GM15510 (cell line): ENCODE results near the gene PTPRJ.

Experiments used
- POLR2A ChIP-seq: IDR thresholded peaks from 3 replicates; pipeline ENCODE4 v1.6.1; 2011; ENCODE audit warnings: borderline replicate concordance; ENCODE audit not compliant: insufficient read length; ENCODE audit errors: extremely low read depth

The PTPRJ gene

DNA sequence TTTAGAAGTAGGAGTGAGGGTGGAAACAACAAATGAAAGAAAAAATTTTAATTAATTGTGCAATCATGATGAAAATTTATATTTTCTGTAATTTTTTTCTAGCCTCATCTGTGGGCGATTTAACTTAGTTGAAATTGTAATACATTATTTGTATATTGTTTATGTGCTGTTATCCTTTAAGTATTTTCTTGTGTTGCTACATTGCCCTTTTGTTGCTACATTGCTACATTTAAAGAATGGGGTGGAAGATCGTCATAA lies 130.1 kb downstream of the PTPRJ start:
- no peak for TF ChIP-seq POLR2A

DNA sequence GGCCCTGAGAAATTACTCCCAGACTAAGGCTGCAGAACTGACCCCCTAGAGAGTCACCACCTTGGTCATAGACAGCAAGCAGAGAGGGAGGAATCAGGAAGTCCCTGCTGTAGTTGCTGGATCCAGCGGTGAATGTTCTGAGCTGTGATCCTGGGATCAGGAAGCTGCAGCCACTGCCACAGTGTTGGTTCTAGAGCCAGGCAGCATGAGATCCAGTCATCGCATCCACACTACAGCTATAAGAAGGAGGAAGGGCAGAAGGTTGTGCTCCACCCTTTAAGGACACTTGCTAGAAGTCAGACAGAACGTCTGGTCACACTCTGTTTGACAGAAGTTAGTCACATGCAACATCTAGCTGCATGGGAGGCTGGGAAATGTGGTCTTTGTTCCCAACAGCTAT lies 131.5 kb downstream of the PTPRJ start:
- no peak for TF ChIP-seq POLR2A

DNA sequence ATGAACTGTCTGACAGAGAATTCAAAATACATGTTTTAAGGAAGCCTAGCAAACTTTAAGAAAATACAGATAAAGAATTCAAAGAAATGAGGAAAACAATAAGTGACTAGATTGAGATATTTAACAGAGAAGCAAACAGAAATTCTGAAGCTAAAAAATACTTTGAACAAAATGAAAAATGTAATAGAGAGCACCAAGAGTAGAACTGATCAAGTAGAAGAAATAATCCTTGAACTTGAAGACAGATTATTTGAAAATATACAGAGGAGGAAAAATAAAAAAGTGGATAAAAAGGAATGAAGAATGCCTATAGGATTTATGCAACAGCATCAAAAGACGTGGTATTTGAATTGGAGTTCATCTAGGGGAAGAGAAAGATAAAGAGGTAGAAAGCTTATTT lies 134.4 kb downstream of the PTPRJ start:
- TF ChIP-seq POLR2A: no peak

DNA sequence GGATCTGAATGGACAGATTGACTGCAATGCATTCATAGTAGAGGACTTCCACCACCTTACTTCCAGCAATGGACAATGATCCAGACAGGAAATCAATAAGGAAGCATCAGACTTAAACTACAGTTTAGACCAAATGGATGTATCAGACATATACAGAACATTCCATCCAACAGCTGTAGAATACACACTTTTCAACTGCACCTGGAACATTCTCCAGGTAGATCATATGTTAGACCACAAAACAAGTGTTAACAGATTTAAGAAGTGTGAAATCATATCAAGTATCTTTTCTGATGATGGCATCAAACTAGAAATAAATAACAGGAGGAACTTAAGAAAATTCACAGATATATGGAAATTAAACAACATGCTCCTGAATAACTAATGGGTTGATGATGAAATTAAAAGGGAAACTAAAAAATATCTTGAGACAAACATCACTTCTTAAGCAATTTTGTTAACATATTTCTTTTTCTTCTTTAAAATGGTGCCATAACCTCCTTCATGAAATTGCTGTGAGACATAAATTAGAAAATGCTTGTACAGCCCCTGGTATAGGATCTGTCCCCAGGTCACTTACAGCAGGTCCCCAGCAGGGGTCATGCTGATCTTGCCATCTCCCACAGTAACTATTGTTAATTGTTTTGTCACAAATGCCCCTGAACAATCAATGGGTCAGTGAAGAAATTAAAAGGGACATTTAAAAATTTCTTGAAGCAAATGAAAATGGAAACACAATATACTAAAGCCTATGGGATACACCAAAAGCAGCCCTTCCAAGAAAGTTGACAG lies 136.3 kb downstream of the PTPRJ start:
- TF ChIP-seq POLR2A: no peak

DNA sequence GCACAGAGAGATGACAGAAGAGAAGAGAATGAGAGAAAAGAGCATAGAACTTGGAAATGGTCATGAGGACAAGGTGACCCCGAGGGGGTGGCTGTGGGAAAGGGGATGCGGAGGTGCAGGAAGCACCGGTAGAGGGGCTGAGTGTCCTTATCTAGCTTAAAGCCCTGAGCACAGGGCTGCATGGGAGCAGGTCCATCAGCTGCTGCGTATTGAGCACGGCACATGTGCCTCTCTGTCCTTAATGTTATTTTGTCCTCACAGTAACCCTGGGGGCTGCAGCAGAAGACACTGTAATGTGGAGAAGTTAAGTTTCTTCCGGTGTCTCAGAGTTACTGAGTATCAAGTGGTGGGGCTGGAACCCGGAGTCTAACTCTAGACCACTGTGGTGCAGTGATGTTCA lies 141.9 kb downstream of the PTPRJ start:
- TF ChIP-seq POLR2A: no peak

DNA sequence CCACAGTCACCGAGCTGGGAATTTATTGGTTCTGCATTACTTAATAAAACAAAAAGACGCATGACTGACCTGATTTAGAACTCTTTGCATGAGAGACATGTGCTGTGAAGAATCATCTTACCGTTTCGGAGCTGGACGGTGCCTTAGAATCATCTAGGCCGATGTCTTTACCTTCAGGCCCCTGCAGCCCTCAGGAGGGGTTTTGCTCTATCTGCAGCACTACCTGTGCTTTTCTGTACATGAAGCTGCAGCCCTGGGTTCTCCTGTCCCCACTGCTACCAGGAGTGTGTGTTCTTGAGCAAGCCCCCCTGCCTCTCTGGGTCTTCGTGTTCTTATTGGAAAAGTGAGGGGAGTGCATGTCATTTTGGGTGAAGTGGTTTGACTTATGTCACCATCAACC lies 142.3 kb downstream of the PTPRJ start:
- TF ChIP-seq POLR2A: no peak

DNA sequence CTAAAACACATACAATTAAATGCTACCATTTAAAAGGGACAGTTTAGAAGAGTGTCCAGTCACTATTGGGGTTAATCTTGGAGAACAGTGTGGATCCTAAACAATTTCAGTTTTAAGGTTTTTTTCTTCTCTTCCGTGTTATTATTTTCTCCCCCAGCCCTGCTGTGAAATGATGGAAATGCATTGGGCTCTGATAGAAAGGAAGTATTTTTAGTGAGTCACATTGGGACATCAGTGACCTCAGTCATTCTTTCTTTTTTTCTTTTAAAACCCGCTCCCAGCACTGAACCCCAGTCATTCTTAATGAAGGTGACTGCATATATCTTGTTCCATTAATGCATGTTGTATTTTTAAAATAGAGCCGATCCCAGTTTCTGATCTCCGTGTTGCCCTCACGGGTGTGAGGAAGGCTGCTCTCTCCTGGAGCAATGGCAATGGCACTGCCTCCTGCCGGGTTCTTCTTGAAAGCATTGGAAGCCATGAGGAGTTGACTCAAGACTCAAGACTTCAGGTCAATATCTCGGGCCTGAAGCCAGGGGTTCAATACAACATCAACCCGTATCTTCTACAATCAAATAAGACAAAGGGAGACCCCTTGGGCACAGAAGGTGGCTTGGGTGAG lies 143.0 kb downstream of the PTPRJ start:
- TF ChIP-seq POLR2A: no peak

DNA sequence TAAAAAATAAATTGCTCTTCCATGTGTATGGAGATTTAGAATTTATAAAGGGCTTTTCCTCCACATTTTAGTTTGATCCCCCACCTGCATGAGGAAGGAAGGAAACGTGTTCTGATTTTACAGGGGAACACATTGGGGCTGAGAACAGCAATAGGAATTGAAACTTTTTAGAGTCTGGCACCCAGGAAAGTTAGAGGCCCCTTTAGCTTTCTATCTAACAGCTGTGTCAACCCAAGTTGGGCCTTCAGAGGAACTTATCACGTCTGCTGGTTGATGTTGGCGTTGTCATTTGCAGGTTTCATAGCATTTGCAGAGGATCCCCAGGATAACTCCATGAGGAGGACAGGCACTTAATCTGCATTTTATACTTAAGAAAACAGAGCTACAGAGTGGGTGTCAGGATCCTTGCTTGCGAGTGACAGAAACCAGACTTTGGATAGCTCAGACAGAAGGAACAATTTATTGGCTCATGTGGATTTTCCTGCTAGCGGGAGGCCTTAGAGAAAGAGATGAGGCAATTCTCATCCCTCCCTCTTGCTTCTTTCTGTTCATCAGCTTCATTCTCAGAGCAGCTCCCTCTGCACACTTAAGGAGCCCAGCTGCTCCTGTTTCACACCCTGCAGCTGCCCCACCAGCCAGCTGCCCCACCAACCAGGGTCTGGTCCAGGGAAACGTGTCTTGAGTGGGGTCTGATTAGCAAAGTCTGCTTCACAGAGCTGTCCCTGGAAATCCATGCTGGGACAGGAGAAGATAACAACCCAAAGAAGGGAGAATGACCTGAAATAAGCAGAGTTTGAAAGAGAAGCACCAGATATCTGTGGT lies 143.8 kb downstream of the PTPRJ start:
- TF ChIP-seq POLR2A: no peak

DNA sequence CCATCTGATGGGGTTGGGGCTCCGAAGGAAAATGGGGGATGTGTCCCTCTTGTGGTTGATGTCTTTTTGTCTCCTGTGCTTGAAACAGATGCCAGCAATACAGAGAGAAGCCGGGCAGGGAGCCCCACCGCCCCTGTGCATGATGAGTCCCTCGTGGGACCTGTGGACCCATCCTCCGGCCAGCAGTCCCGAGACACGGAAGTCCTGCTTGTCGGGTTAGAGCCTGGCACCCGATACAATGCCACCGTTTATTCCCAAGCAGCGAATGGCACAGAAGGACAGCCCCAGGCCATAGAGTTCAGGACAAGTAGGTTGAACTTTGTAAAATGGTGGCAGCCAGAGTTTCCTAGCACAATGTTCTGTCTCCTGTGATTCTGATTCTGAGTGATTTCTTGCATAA lies 144.5 kb downstream of the PTPRJ start:
- no peak for TF ChIP-seq POLR2A

DNA sequence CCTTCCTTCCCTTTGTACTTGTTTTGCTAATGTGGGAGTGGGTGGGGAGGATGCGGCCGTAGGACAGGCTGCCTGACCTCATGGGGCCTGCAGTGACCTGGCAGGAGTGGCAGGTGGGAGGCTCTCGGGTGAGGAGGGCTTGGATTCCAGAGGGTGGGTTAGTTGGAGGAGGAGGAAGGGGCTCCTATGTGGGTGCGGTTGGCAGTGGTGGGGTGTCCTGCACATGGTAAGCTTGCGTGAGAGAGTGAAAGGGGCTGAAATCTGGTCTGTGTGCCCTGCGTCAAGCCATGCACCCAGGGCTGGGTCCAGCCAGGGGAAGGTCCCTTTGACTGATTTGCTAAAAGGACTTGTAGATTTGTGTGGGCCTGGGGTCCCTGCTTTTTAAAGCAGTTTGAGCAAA lies 145.5 kb downstream of the PTPRJ start:
- no peak for TF ChIP-seq POLR2A

DNA sequence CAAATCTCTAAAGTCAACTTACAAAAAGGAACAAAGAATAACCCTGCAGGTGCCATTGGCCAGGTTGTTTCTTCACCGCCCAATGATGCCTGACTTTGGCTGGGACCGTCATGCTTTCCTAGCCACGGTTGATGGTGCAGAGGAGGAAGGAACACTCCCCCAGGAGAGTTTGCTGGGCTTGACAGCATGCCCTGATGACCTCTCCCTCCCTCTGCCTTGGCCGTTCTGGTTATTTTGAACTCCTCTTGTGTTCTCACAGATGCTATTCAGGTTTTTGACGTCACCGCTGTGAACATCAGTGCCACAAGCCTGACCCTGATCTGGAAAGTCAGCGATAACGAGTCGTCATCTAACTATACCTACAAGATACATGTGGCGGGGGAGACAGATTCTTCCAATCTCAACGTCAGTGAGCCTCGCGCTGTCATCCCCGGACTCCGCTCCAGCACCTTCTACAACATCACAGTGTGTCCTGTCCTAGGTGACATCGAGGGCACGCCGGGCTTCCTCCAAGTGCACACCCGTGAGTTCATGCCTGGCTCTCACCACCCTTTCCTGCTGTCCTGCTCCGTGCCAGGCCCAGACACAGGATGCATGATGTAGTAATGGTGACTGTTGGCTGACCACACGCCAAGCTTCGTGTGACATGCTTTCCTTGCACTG lies 147.3 kb downstream of the PTPRJ start:
- TF ChIP-seq POLR2A: no peak

GRCh38 chr11:48129697-48130395 lies 149.5 kb downstream of the PTPRJ start:
- no peak for TF ChIP-seq POLR2A

GRCh38 chr11:48134221-48134922 lies 154.0 kb downstream of the PTPRJ start:
- no peak for TF ChIP-seq POLR2A

DNA sequence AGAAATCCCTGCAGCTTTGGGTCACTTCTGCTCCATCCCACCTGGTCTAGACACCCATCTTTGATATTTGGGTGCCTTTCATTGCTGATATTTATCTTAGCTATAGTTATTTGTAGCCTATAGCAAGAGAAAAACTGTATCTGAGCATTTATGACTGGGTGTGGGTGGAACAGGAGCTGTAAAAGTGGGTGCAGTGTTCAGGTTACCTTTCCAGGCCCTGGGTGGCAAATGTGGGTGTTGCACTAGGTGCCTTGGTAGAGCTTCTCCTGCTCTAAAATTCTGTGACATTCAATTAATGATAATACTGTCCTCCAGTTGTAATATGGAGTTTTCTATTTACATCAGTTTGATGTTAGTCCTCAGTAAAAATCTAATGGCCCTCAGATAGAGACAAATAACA lies 157.9 kb downstream of the PTPRJ start:
- TF ChIP-seq POLR2A: no peak

GRCh38 chr11:48141475-48142122 lies 161.2 kb downstream of the PTPRJ start:
- no peak for TF ChIP-seq POLR2A

GRCh38 chr11:48142889-48143288 lies 162.5 kb downstream of the PTPRJ start:
- TF ChIP-seq POLR2A: no peak
